IPS-18c (cell line): Measurements from ENCODE around the gene LRIG2.
"Not testable (repeated sequence)": the region's sequence is repeated elsewhere in the genome, so short reads cannot be mapped to it uniquely, and the experiment has no call there.

Experiments used
- H3K4me3 ChIP-seq: 2 replicates; pipeline ENCODE4 v1.7.0; 2013; ENCODE audit warnings: low read depth, mild to moderate bottlenecking, low read length, moderate library complexity; ENCODE audit not compliant: insufficient read depth
- H3K9me3 ChIP-seq: one replicate; pipeline ENCODE4 v1.6.1; 2013; ENCODE audit warnings: mild to moderate bottlenecking, low read length, moderate library complexity; ENCODE audit not compliant: control insufficient read depth, insufficient read depth

Gene LRIG2

DNA sequence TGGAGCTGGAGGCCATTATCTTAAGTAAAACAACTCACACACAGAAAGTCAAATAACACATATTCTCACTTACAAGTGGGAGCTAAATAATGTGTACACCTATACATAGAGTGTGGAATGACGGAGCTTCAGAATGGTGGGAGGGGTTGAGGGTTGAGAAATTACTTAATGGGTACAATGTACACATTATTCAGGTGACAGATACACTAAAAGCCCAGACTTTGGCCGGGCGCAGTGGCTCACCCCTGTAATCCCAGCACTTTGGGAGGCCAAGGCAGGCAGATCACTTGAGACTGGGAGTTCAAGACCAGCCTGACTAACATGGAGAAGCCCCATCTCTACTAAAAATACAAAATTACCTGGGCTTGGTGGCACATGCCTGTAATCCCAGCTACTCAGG is 24.9 kb upstream of the LRIG2 start:
- H3K4me3 ChIP-seq, result no peak overlapping the region

DNA sequence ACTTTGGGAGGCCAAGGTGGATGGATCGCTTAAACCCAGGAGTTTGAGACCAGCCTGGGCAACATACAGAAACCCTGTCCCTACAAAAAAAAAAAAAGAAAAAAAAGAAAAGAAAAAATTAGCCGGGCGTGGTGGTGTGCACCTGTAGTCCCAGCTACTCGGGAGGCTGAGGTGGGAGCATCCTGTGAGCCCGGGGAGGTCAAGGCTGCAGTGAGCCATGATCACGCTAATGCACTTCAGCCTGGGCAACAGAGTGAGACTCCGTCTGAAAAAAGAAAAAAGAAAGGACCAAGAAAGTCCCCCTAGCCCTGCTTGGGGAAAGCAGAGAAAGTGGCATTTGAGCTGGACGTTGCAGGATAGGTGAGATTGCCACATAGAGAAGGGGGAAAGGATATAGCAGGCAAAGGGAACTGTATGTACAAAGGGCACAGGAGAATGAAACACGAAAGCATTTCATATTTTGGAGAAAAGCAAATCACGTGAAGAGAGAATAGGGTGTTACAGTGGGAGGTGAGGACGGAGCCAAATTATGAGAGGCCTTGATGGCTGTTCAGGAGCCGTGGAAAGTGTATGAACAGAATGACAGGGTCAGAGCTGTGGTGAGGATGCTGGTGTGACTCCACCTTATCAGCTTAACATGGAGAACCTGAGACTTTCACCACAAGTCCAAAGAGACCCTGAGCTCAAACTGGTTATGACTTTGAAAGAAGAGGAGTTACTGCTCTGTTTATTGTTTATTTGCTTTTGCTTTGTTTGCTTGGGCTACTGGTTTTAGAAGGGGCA is 19.5 kb upstream of the LRIG2 start:
- Histone ChIP-seq H3K4me3 (no peak overlapping the region), H3K9me3 (no peaks in the 10 kb centered on the region)

More for the DNA sequence above, 24.9 kb upstream of the LRIG2 start:
- H3K9me3 ChIP-seq, result no peaks in the 10 kb centered on the region

DNA sequence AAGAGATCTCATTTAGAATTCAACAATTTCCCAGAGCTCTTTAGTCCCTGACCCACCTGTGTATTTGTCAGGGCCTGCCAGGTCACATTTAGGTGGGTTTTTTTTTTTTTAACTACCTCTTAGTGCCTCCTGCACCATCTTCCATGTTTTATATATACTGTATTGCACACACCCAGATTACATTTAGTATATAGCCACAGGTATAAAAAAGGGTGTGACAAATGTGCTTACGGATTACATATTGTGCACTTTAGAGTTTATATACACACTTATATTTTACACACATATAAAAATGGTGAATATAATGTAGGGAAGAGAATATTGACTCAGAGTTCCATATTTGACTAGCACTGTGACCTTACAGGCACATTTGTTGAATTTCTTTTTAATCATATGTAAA is 17.4 kb upstream of the LRIG2 start:
- no peaks in the 10 kb centered on the region for H3K9me3 ChIP-seq

GRCh38 chr1:113057006-113057405 is 16.0 kb upstream of the LRIG2 start:
- no peak overlapping the region for H3K4me3 ChIP-seq

More for the DNA sequence above, 17.4 kb upstream of the LRIG2 start:
- no peak overlapping the region for H3K4me3 ChIP-seq

DNA sequence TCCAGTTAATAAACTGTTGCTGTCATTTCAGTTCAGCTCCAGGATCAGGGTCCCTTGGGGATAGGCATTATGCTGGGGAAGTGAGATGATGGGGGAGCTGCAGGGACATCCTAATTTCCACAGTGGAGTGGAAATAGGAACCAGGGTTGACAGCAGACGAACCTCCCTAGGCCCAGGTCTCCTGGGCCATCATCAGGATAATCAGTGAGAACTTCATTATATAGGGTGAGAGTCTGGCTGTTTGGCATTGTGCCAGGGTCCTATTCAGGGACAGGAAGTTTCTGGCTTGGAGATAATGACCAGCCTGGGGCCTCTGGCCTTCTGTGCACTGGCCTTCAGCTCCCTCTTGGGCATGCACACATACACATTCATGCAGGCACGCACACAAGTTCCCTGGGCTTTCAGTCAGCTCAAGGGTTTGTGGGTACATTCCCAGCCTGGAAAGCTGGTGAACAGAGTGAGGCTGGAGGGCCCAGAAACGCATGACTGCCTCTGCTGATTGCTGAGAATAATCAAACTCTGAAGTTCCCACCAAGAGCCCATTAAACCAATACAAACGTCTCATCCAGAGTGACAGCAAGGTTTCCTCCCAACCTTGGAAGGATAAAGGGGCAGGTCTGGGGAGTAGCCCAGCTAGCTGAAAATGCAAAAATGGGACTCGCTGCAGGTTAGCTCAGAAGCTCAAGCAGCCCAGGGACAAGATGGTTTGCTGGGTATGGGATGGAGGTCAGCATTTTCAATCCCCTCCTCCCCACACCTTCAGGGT is 13.9 kb upstream of the LRIG2 start:
- Histone ChIP-seq H3K4me3 (no peak overlapping the region), H3K9me3 (no peaks in the 10 kb centered on the region)

More at GRCh38 chr1:113057006-113057405, 16.0 kb upstream of the LRIG2 start:
- no peaks in the 10 kb centered on the region for H3K9me3 ChIP-seq

- H3K9me3 ChIP-seq, result not testable (repeated sequence)
Measured at GRCh38 chr1:113063456-113063855, 9.5 kb upstream of the LRIG2 start.

DNA sequence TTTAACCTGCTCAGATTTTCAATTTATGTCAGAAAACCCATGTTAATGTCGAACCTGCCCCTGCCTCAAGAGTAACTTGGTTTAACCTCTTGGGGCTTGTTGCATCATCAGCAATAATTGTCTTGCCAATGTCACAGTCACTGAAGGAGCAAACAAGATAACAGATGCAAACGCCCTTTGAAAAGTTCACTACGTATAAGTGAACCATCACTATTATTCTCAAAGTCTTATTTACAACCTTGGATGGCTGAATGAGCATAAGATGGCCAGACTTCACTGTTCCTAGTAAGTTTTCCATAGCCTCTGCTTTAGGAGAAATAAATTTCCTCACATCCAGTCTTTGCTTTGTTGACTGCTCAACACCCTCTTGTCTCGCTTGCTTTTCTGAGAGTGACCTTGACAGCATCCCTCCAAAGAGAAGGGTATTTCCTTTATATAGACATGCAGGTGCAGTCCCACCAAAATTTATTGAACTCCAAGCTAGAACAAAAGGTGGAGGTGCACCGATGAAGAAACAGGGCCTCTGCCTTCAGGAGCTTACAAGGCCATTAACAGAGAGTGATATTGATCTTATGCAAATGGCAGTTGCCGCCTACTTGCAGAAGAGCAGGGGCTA is 749 bp upstream of the LRIG2 start:
- H3K4me3 ChIP-seq, result peak overlapping the region; percentile 94; the same call in 1 of the 2 replicates
- no peaks in the 10 kb centered on the region for H3K9me3 ChIP-seq

More at GRCh38 chr1:113063456-113063855, 9.5 kb upstream of the LRIG2 start:
- not testable (repeated sequence) for H3K4me3 ChIP-seq

DNA sequence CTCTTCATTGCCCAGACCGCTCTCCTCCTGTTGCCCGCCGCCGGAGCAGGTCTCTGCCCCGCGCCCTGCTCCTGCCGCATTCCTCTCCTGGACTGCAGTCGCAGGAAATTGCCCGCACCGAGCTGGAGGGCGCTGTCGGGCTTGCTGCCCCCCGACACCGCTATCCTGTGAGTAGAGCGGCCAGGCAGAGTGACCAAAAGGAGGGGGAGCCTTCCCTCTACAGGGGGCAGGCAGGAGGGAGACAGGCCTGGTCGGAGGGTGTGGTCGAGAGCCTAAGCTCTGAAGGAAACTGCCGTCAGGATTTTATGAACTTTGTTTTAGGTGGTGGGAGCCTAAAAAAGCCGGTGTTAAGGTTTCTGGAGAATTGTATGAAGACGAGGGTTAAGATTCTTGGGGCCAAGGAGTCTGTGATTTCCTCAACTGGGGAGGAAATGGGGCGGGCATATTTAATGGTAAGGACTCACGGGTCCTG is 517 bp downstream of the LRIG2 start:
- H3K9me3 ChIP-seq, result no peaks in the 10 kb centered on the region

DNA sequence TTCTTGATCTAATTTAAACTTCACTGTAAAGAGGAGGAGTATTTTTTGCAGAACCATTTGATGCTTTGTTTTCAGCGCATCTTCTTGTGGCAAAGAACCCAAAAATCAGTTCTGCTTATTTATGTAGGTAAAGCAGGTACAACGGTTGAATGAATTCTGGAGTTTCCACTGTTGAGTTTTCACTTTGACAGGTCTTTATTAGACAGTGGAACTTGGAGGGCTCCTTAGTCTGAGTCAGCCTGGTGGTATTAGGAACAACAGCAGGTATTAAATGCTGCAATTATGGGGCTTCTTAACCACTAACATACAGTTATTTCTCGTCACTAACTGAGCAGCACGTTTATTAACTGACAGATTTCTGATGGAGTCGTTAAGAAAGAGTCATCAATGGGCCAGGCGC is 1.2 kb downstream of the LRIG2 start:
- no peaks in the 10 kb centered on the region for H3K9me3 ChIP-seq
- peak overlapping the region; percentile 94 for H3K4me3 ChIP-seq

More for the DNA sequence above, 517 bp downstream of the LRIG2 start:
- peak overlapping the region; percentile 94 for H3K4me3 ChIP-seq

DNA sequence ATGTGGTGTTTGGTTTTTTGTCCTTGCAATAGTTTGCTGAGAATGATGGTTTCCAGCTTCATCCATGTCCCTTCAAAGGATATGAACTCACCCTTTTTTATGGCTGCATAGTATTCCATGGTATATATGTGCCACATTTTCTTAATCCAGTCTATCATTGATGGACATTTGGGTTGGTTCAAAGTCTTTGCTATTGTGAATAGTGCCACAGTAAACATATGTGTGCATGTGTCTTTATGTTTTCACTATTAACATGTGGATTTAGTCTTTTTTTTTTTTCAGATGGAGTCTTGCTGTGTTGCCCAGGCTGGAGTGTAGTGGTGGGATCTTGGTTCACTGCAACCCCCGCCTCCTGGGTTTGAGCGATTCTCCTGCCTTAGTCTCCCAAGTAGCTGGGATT is 5.0 kb downstream of the LRIG2 start:
- not testable (repeated sequence) for H3K9me3 ChIP-seq, H3K4me3 ChIP-seq

GRCh38 chr1:113086541-113086940 is 13.5 kb downstream of the LRIG2 start:
- H3K9me3 ChIP-seq, result no peaks in the 10 kb centered on the region
- no peak overlapping the region for H3K4me3 ChIP-seq

DNA sequence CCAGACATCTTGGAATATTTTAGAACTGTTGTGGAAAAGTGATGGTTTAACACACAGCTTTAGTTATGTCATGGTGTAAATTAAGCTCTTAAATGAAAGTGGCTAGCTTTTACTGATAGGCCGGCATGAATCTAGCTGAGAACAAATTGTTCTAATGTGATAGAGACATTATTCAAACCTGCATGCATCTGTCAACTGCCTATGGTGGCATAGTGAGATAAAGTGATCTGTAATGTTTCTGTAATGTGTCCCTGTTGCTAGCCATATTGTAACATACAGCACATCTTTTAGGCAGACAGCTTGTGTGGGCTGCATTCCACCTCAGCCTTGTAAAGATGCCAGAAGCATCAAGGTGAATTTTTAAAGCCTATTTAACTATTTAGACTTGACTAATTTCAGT is 16.0 kb downstream of the LRIG2 start:
- no peaks in the 10 kb centered on the region for H3K9me3 ChIP-seq
- H3K4me3 ChIP-seq, result no peak overlapping the region

GRCh38 chr1:113090051-113090450 is 17.1 kb downstream of the LRIG2 start:
- H3K4me3 ChIP-seq, result no peak overlapping the region
- no peaks in the 10 kb centered on the region for H3K9me3 ChIP-seq

GRCh38 chr1:113091988-113092594 is 19.1 kb downstream of the LRIG2 start:
- no peak overlapping the region for H3K4me3 ChIP-seq
- no peaks in the 10 kb centered on the region for H3K9me3 ChIP-seq

DNA sequence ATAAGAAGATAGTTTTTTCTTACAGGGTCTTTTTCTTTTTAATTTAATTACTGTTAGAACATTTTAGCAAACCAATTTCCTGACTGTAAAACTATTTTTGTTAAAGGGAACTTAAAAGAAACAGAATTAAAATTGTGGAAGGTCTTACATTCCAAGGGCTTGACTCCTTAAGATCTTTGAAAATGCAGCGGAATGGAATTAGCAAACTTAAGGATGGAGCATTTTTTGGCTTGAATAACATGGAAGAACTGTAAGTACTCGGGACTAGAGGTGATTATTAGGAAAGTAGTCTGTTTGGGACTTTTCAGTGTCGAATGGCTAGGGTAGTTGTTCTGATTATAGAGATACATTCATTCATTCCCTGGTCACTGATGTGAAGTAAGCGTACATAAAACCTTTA is 21.5 kb downstream of the LRIG2 start:
- no peak overlapping the region for H3K4me3 ChIP-seq

DNA sequence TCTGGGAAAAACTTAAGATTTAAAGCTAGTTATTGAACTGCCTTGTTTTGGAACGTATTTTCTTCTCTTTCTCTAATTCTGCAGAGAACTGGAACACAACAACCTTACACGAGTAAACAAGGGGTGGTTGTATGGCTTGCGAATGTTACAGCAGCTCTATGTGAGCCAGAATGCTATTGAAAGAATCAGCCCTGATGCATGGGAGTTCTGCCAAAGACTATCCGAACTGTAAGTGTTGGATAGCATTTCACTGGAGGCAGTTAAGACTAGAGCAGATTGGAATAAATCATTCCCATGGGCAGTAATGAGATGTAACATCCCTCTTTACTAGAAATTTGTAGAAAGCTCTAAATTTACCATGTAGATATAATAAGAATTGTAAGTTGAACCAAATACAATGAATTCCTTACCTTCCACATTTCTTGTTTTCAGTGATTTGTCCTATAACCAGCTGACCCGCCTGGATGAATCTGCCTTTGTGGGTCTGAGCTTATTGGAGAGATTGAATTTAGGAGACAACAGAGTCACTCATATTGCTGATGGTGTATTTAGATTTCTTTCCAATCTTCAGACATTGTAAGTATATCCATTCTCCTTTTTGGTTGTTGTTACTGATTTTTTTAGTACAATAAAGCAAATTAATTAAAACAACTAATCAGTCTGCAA is 22.9 kb downstream of the LRIG2 start:
- Histone ChIP-seq H3K4me3 (no peak overlapping the region), H3K9me3 (no peaks in the 10 kb centered on the region)

More for the DNA sequence above, 21.5 kb downstream of the LRIG2 start:
- H3K9me3 ChIP-seq, result no peaks in the 10 kb centered on the region

DNA sequence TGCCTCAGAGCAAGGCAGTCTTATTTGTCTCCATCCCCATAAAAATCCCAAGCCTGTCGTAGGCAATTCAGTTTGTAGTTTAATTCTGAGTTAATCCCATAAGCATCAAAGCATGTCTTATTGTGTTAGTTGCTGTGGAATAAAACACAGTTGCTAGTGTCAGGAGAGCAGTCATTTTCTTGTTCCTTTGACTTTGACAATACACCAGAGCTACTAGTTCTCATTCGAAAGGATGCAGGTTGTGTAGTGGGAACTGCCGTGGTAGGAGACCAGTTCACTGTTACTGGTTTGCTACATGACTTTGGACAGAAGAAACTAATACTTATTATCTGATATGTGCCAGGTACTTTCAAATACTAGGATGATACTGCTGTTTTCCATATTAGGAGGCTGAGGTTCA is 23.5 kb downstream of the LRIG2 start:
- H3K9me3 ChIP-seq, result no peaks in the 10 kb centered on the region
- no peak overlapping the region for H3K4me3 ChIP-seq
